LNCAP (cell line): ENCODE data around the gene TESMIN.

Source experiments
- TF ChIP-seq, protein P1 (sequence below): fragments of 450-650 bp; IDR thresholded peaks from 2 replicates; pipeline ENCODE4 v1.5.1; 2017; ENCODE audit warnings: mild to moderate bottlenecking

The TESMIN gene

GRCh38 chr11:68749229-68750123 is 1.8 kb downstream of the TESMIN start:
- TF ChIP-seq, protein P1, sequence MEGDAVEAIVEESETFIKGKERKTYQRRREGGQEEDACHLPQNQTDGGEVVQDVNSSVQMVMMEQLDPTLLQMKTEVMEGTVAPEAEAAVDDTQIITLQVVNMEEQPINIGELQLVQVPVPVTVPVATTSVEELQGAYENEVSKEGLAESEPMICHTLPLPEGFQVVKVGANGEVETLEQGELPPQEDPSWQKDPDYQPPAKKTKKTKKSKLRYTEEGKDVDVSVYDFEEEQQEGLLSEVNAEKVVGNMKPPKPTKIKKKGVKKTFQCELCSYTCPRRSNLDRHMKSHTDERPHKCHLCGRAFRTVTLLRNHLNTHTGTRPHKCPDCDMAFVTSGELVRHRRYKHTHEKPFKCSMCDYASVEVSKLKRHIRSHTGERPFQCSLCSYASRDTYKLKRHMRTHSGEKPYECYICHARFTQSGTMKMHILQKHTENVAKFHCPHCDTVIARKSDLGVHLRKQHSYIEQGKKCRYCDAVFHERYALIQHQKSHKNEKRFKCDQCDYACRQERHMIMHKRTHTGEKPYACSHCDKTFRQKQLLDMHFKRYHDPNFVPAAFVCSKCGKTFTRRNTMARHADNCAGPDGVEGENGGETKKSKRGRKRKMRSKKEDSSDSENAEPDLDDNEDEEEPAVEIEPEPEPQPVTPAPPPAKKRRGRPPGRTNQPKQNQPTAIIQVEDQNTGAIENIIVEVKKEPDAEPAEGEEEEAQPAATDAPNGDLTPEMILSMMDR = no peak

- TF ChIP-seq, protein P1 = no peak
These were observed 3.3 kb downstream of the TESMIN start for GRCh38 chr11:68748061-68748460.

DNA sequence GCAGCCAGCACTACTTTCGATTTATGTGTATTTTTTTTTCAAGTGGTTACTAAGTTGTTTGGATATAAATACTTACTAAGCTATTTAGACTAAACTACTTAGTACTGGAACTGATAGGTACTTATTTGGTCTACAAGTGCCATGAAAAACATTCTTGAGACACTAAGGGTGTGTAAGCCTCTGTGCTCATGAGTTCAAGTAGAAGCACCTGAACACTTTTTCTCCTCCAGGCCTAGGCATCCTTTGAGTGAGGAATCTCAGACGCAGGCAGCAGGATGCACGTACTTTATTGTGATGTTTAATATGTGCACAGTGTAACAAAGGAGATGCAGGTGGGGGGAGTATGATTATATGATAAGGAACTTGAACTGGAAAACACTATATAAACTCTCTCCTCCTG is 7.8 kb downstream of the TESMIN start:
- TF ChIP-seq, protein P1 = no peak

DNA sequence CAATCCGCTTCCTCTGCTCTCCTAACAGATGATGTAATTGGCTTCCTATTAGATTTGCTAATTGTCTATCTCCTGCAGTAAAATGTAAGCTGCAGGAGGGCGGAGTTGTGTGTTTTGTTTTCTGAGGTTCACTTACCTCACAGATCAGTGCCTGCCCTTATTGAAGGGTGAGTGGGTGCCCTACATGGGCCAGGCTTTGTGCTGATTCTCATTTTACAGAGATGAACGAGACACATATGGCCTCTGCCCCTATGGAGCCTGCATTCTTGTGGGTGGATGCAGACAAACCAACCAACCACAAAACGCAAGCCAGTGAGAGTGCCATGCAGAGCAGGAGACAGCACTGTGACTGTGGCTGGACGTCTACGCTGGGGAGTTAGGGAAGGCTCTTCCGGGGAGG is 9.9 kb downstream of the TESMIN start:
- TF ChIP-seq, protein P1 = no peak

DNA sequence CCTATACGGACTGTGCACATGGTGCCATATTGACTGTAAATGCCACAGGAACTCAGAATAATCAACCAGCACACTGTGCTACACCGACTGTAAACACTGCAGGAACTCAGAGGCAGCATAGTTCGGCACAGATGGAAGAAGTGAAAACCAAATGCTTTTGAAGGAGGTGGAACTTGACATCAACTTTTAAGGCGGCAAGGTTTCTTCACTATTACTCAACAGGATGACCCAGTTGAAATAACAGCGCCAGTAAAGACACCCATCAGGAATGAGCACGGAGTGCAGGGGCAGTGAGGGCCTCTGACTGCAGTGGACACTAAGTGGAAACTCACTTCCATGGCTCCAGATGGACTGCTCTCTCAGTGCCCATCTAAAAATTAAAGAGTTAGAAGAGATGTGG is 15.7 kb downstream of the TESMIN start:
- TF ChIP-seq, protein P1 = no peak

GRCh38 chr11:68735125-68735524 is 16.2 kb downstream of the TESMIN start:
- TF ChIP-seq, protein P1 = no peak

- TF ChIP-seq, protein P1 = no peak
These were observed 17.2 kb downstream of the TESMIN start for GRCh38 chr11:68734111-68734510.

DNA sequence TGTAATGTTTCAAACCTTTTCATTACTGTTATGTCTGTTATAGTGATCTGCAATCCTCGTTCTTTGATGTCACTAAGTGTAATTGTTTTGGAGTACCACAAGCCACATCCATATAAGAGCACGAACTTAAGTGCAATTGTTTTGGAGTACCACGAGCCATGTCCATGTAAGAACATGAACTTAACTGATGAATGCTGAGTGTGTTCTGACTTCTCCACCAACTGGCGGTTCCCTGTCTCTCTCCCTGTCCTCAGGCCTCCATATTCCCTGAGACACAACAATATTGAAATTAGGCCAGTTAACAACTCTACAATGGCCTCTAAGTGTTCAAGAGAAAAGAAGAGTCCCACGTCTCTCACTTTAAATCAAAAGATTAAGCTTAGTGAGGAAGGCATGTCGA is 23.5 kb downstream of the TESMIN start:
- TF ChIP-seq, protein P1 = no peak
